GM10266 (cell line): ENCODE results near the gene CNTNAP2.

Source experiments
- DNase-seq: peaks from one replicate; pipeline ENCODE4 v3.0.0; 2012; ENCODE audit errors: extremely low spot score
- TF ChIP-seq, protein P1 (sequence below): IDR thresholded peaks from 2 replicates; pipeline ENCODE4 v1.5.1; 2012; ENCODE audit warnings: mild to moderate bottlenecking, low read depth; ENCODE audit not compliant: control insufficient read depth, insufficient read depth; ENCODE audit errors: missing control alignments

The CNTNAP2 gene

DNA sequence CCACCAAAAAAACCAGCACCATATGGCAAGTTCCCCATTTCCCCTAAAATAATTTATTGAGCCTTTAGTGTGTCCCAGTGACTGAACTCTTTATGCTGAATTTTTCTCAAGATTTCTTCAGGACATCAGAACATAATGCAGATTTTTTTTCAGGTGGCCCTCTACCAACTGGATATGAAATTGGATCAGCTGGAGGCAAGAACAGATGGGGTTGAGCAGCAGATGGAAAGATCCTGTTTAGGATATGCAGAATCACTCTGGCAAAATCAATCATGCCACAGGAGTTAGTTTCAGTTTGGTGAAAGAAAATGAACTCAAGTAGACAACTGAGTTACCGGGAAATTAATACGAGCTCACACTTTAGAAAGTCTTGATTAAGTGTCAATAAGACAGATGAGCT lies 1712.4 kb downstream of the CNTNAP2 start:
- TF ChIP-seq, protein P1, sequence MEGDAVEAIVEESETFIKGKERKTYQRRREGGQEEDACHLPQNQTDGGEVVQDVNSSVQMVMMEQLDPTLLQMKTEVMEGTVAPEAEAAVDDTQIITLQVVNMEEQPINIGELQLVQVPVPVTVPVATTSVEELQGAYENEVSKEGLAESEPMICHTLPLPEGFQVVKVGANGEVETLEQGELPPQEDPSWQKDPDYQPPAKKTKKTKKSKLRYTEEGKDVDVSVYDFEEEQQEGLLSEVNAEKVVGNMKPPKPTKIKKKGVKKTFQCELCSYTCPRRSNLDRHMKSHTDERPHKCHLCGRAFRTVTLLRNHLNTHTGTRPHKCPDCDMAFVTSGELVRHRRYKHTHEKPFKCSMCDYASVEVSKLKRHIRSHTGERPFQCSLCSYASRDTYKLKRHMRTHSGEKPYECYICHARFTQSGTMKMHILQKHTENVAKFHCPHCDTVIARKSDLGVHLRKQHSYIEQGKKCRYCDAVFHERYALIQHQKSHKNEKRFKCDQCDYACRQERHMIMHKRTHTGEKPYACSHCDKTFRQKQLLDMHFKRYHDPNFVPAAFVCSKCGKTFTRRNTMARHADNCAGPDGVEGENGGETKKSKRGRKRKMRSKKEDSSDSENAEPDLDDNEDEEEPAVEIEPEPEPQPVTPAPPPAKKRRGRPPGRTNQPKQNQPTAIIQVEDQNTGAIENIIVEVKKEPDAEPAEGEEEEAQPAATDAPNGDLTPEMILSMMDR: no peak
- no peak for DNase-seq

DNA sequence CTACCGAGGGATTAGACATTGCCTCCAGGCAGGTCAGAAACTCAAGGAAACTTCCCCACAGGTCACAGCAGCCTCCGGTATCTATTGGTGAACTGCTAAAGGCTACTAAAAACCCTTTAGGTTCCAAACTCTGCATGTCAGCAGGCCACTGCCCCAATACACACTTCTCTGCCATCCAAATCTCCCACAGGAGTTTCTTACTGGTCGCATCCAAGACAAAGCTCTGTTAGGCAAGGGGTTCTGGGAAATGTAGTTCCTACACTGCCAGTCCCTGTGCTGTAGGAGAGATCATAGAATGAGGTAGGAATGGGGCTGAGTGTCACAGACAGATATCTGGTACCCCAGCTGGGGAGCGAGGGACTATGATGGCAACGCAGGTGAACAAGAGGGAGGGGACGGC lies 1717.0 kb downstream of the CNTNAP2 start:
- TF ChIP-seq, protein P1: no peak
- DNase-seq: no peak

DNA sequence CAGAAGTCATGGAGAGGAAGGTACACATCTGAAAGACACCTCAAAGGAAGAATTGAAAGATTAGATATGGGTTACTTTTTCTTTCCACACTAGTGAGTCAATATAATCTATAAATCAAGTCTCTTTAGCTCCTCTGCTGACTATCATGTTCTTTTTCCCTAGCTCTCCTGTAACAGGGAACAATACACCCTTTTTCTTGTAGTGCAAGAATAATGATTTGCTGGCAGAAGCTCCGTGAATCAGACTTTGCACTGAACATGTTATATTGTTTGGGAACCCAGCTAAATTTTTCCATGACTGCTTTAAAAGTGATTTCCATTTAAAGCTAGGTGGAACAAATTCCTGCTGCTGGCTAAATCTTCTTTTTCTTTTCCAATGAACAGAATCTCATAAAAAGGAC lies 1717.4 kb downstream of the CNTNAP2 start:
- DNase-seq: no peak
- TF ChIP-seq, protein P1: no peak

DNA sequence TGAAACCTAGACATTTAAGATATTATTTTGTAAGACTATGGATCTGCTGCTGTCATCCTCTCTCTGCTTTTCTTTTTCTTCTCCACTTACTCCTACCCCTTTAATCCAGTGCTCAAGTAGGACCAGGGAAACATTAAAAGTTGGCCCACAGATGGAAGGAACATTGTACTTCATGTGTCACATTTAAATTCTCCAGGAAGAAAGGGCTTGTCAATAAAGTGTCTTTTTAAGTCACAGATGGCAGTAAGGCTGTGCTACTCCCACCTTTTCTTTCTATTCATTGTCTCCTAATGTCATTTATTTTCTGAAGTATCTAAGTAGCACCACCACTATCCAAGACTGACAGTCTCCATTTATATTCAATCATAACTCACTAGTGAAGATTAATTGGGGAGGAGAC lies 1736.2 kb downstream of the CNTNAP2 start:
- TF ChIP-seq, protein P1: no peak
- DNase-seq: no peak

DNA sequence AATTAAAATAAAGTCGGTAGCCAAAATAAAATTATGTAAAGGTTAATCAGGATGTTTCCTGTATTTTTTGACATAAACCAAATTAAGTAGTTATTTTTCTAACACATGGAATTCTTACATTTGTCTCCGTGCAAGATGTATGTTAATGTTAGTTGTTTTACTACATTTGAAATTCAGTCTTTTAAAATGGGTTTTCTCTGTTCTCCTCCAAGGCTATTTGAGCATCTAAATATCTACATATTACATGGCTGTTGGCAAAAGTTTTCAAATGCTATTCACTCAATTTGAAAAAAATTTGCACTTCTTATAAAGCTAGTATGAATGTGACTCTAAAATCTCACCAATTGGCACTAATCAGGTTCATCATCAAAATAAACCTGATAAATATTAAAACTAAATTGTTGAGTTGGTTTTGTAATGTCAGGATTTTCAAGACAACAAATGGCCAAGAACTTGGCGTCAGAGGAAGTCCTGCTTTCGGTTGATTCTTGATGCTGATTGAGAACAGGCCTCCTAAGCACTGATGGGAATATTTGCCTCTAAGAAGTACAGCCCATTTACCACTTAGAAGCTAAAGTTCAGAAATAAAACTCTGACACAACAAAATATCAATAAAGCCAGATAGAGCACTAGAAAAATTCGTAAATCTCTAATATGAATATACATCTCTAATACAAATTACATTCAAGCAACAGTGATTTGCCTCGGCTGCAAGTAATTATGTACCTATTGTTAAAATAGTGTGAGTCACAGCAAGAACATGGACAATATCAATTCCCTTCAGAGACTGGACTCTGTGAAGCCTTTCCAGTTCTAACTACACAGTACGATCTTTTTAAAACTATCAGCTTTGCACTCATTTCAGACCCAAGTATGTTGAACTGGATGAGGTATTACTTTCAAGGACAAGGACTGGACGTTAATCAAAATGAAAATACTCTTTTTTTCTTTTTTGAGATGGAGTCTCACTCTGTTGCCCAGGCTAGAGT lies 1740.8 kb downstream of the CNTNAP2 start:
- TF ChIP-seq, protein P1: no peak
- DNase-seq: no peak

DNA sequence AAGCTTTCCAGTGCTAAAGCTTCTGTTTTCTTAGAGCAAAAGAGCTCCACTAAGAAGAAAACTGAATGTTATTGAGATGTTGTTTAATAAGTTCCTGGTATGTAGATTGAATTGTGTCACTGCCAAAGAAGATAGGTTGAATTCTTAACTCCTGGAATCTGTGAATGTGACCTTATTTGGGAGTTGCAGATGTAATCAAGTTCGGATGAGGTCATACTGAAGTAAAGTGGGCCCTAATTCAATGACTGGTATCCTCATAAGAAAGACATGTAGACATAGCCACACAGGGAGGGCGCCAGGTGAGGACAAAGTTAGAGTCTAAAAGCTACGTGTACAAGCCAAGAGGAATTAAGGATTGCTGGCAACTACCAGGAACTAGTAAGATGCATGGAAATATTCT lies 1741.8 kb downstream of the CNTNAP2 start:
- DNase-seq: no peak
- TF ChIP-seq, protein P1: no peak

DNA sequence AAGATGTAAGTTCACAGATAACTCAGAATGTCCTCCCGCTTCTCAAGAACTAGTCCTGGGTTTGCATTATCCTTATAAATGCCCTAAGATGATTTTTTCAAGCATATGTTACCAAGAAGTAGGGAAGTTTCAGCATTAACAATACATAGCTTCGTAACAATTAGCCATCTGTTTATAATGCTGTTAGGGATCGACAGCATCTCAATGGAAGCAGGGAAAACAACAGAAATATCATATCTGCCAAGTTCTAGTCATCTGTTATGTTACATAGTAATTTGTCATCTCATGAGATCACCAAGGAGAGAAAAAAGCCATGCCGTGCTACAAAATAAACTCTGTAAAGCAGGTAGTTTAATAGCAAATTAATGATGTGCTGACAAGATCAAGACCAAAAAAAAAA lies 1742.4 kb downstream of the CNTNAP2 start:
- TF ChIP-seq, protein P1: no peak
- DNase-seq: no peak
